GM12878 (cell line): ENCODE results near the gene AIF1. TPM values are rescaled to one million over a fixed set of nuclear protein-coding genes. Genes with fewer than 3 reads are reported as not detected.

Experiments
- ATAC-seq: fragments of 200-7000 bp; cut with Tn5 transposase; 3 replicates; pipeline ENCODE4 v1.9.1; 2020; ENCODE audit warnings: mild to moderate bottlenecking, moderate library complexity
- BruUV-seq: library from RNA; stranded (reverse); fragments of 400-500 nt; replicated peaks from 2 replicates; lab custom pipeline; 2021; lab: Mats Ljungman, UMichigan
- CTCF ChIA-PET: fragments of 300-600 bp; sonication (Branson Sonifier 250); formaldehyde crosslinking; extraction: SDS; loops from one replicate; lab custom pipeline; 2021; ENCODE audit warnings: inconsistent platforms; lab: Yijun Ruan, JAX
- POLR2A ChIA-PET: fragments of 350-600 bp; formaldehyde crosslinking; extraction: SDS; loops from one replicate; lab custom pipeline; 2021; ENCODE audit warnings: inconsistent platforms; lab: Charles Lee
- RAD21 ChIA-PET: fragments of 300-600 bp; sonication (Branson Sonifier 250); formaldehyde crosslinking; loops from one replicate; lab custom pipeline; 2023; ENCODE audit warnings: antibody characterized with exemption; ENCODE audit not compliant: unreplicated experiment; lab: Charles Lee
- SMC1A ChIA-PET: fragments of 300-600 bp; sonication (Branson Sonifier 250); formaldehyde crosslinking; loops from one replicate; lab custom pipeline; 2023; ENCODE audit not compliant: unreplicated experiment, uncharacterized antibody; lab: Charles Lee
- DNase-seq: peaks from one replicate; pipeline ENCODE4 v3.0.0-alpha.2; 2011; ENCODE audit warnings: low read depth, low spot score
- FAIRE-seq: peaks from 3 replicates; lab custom pipeline; 2011; peaks lifted over from hg19 to GRCh38; lab: Jason Lieb, UNC
- H2AFZ ChIP-seq: 2 replicates; pipeline ENCODE4 v1.6.0; 2011; ENCODE audit warnings: low read depth, low read length, control low read depth; ENCODE audit not compliant: control insufficient read depth
- H3K27ac ChIP-seq: 2 replicates; pipeline ENCODE4 v1.5.1; 2011; ENCODE audit warnings: control low read depth; ENCODE audit not compliant: control insufficient read depth, insufficient read depth
- H3K27me3 ChIP-seq, 2 experiments: replicated peaks in 1 of 2; 2 replicates each; pipeline versions ENCODE4 v1.6.0 to v1.6.1; 2011; ENCODE audit warnings: low read length in 1 of 2; ENCODE audit not compliant: control insufficient read depth in 2 of 2, insufficient read depth in 2 of 2
- H3K36me3 ChIP-seq, 2 experiments: 2 replicates each; pipeline ENCODE4 v1.5.1; 2011; ENCODE audit warnings: low read length in 1 of 2; ENCODE audit not compliant: control insufficient read depth in 2 of 2, insufficient read depth in 2 of 2
- H3K4me1 ChIP-seq: 2 replicates; pipeline ENCODE4 v1.6.1; 2011; ENCODE audit warnings: mild to moderate bottlenecking, low read length, moderate library complexity, mixed read lengths; ENCODE audit not compliant: control insufficient read depth, insufficient read depth
- H3K4me2 ChIP-seq: 2 replicates; pipeline ENCODE4 v1.6.0; 2011; ENCODE audit warnings: control low read depth; ENCODE audit not compliant: control insufficient read depth, insufficient read depth
- H3K4me3 ChIP-seq: fragments of 200-600 bp; sonication (generic); 2 replicates; pipeline ENCODE4 v1.5.1; 2016
- H3K79me2 ChIP-seq: 2 replicates; pipeline ENCODE4 v1.6.0; 2011; ENCODE audit warnings: low read length; ENCODE audit not compliant: control insufficient read depth, insufficient read depth
- H3K9ac ChIP-seq: 2 replicates; pipeline ENCODE4 v1.8.0; 2011; ENCODE audit warnings: low read length, control low read depth, mixed read lengths; ENCODE audit not compliant: control insufficient read depth, insufficient read depth
- H3K9me3 ChIP-seq: replicated peaks from 3 replicates; pipeline ENCODE4 v1.5.1; 2011; ENCODE audit warnings: mild to moderate bottlenecking, low read length; ENCODE audit not compliant: control insufficient read depth, insufficient read depth
- H4K20me1 ChIP-seq: 2 replicates; pipeline ENCODE4 v1.6.0; 2011; ENCODE audit not compliant: control insufficient read depth, insufficient read depth
- CBX5 ChIP-seq: sonication (generic); IDR thresholded peaks from 2 replicates; pipeline ENCODE4 v1.6.1; 2016; ENCODE audit warnings: low read depth, moderate library complexity, mild to moderate bottlenecking, inconsistent platforms
- EED ChIP-seq: sonication (generic); IDR thresholded peaks from 2 replicates; pipeline ENCODE4 v1.6.1; 2016; ENCODE audit warnings: antibody characterized with exemption, low read depth
- FOXM1 ChIP-seq: IDR thresholded peaks from 2 replicates; pipeline ENCODE4 v1.6.1; 2012; ENCODE audit warnings: low read depth, mild to moderate bottlenecking, inconsistent platforms, low read length, moderate library complexity
- HDAC6 ChIP-seq: fragments of 200-600 bp; sonication (generic); IDR thresholded peaks from one replicate; pipeline ENCODE4 v1.8.0; 2017; ENCODE audit warnings: antibody characterized with exemption; ENCODE audit not compliant: unreplicated experiment
- IKZF1 ChIP-seq: fragments of 450-650 bp; conservative IDR thresholded peaks from 2 replicates; pipeline ENCODE4 v1.6.1; 2017; ENCODE audit warnings: antibody characterized with exemption, mild to moderate bottlenecking
- IKZF2 ChIP-seq, 2 experiments: fragments of 450-650 bp; IDR thresholded peaks; 2 replicates each; pipeline ENCODE4 v1.6.1; 2017; ENCODE audit warnings: mild to moderate bottlenecking in 2 of 2, moderate library complexity in 2 of 2
- NR2F1 ChIP-seq: fragments of 450-650 bp; conservative IDR thresholded peaks from 2 replicates; pipeline ENCODE4 v1.6.1; 2017; ENCODE audit warnings: mild to moderate bottlenecking
- NRF1 ChIP-seq: conservative IDR thresholded peaks from 2 replicates; pipeline ENCODE4 v1.6.1; 2011; ENCODE audit warnings: mild to moderate bottlenecking, low read depth, low read length, improper control_type of control experiment
- POLR2AphosphoS2 ChIP-seq: IDR thresholded peaks from 2 replicates; pipeline ENCODE4 v1.6.1; 2011; ENCODE audit warnings: low read depth, mild to moderate bottlenecking, low read length, improper control_type of control experiment, moderate library complexity
- SIX5 ChIP-seq: IDR thresholded peaks from 2 replicates; pipeline ENCODE4 v1.6.1; 2011; ENCODE audit warnings: mild to moderate bottlenecking, low read depth, low read length, moderate library complexity; ENCODE audit not compliant: severe bottlenecking
- TAF1 ChIP-seq: IDR thresholded peaks from 2 replicates; pipeline ENCODE4 v1.6.1; 2011; ENCODE audit warnings: mild to moderate bottlenecking, low read depth, low read length, borderline replicate concordance
- YY1 ChIP-seq: IDR thresholded peaks from 2 replicates; pipeline ENCODE4 v1.6.1; 2011; ENCODE audit warnings: low read depth, mild to moderate bottlenecking, low read length
- ZNF207 ChIP-seq: fragments of 450-650 bp; IDR thresholded peaks from 2 replicates; pipeline ENCODE4 v1.6.1; 2014; ENCODE audit warnings: antibody characterized with exemption, mild to moderate bottlenecking, borderline replicate concordance
- ZNF24 ChIP-seq: fragments of 450-650 bp; IDR thresholded peaks from 2 replicates; pipeline ENCODE4 v1.6.1; 2017; ENCODE audit warnings: antibody characterized with exemption, mild to moderate bottlenecking
- WGBS: methylation state at CpG from one replicate; pipeline ENCODE4 v1.1.6; 2016; ENCODE audit warnings: low lambda C conversion rate; ENCODE audit not compliant: insufficient replicate concordance, insufficient coverage; ENCODE audit errors: missing lambda C conversion rate; 5-methylcytosine and 5-hydroxymethylcytosine counted together
- in situ Hi-C: fragments of 300-500 bp; cut with MboI; formaldehyde crosslinking; loops from 9 replicates; pipeline ENCODE4 v1.14.3; 2018; ENCODE audit warnings: mixed read lengths
- intact Hi-C: fragments of 100-400 bp; cut with micrococcal nuclease; formaldehyde crosslinking; loops from one replicate; pipeline ENCODE4 v1.14.2; 2022; ENCODE audit not compliant: unreplicated experiment
- polyA plus RNA-seq, 11 experiments: library from polyadenylated mRNA; depleted of rRNA in 4 of 11; unstranded in 6 of 11; stranded (reverse) in 5 of 11; fragments of >200 nt; fragmentation: Nextera tagmentation in 4 of 11; fragmentation: Illumina TruSeq in 1 of 11; extraction: Ambion mirVana in 4 of 11; extraction: Trizol in 1 of 11; gene quantifications; 1 replicate in 1 of 11; 2 replicates in 10 of 11; pipeline versions ENCODE4 v1.2.1 to v1.2.3, GENCODE V29; 2011 to 2016; ENCODE audit warnings: inconsistent platforms in 2 of 11, missing spikeins in 2 of 11, low read depth in 1 of 11
- total RNA-seq, 4 experiments: library from RNA; depleted of rRNA in 3 of 4; stranded (reverse); fragments of >200 nt in 3 of 4; fragmentation: Illumina TruSeq in 1 of 4; extraction: Trizol in 1 of 4; gene quantifications; 2 replicates each; pipeline versions ENCODE4 v1.2.1 to v1.2.3, GENCODE V29; 2013 to 2021

Gene AIF1
- total and polyA plus RNA-seq, 10 of the 15 experiments (the other 5 are each of a cell fraction or from before 2014, with no cell fraction given) = 1.9 to 256 (median 134) TPM

GRCh38 chr6:31579546-31580437 lies 35.2 kb upstream of the AIF1 start:
- Histone ChIP-seq H3K27ac (peak overlapping the region; percentile 91), H3K4me3 (peak overlapping the region; percentile 93), H3K4me2 (peak overlapping the region; percentile 95), H3K4me1 (peaks cover 33% of the 10 kb centered on the region), H3K27me3 (no peaks in the 10 kb centered on the region), H3K9ac (peak overlapping the region; percentile 90), H3K36me3 (peaks cover 0 to 7% of the 10 kb centered on the region in 2 experiments; a peak in 2 of 4 replicates), H2AFZ (peak overlapping the region; percentile 45; the same call in 1 of the 2 replicates), H3K9me3 (no peaks in the 10 kb centered on the region), H3K79me2 (peaks cover 75% of the 10 kb centered on the region), H4K20me1 (no peaks in the 10 kb centered on the region)
- ChIA-PET SMC1A (interaction anchor here (0.8 to 45.5 kb wide), 5 partner anchors 15 to 81 kb away, joined by 4 to 1989 read pairs (median 8); partner anchors contain the start of genes AIF1, ATP6V1G2, DDX39B and LTA), RAD21 (interaction anchor here (0.8 to 17.5 kb wide), 8 partner anchors 9 to 251 kb away, joined by 3 to 620 read pairs (median 5); partner anchors contain the start of genes ATP6V1G2, LTA, NCR3 and NFKBIL1), CTCF (interaction anchor here (0.9 to 31.0 kb wide), 8 partner anchors 13 to 250 kb away, joined by 3 to 2098 read pairs (median 4); partner anchors contain the start of genes AIF1, ATP6V1G2, DDX39B and LST1), POLR2A (interaction anchor here (0.6 to 17.1 kb wide), 8 partner anchors 8 to 283 kb away, joined by 3 to 282 read pairs (median 103); partner anchors contain the start of genes ATP6V1G2, LTA, NCR3 and NEU1)
- WGBS = 37% methylated on average over 8 of the region's 8 CpGs
- no peak for DNase-seq
- intact Hi-C loops = loop anchor here (1.0 to 2.0 kb wide), 3 partner anchors 19 to 29 kb away; no protein-coding TSS in a partner anchor
- in situ Hi-C loops = no loop called here
- peak; percentile 4 for ATAC-seq
- no TSS peak for BruUV-seq
- FAIRE-seq = no peak
- TF ChIP-seq NR2F1 (peak; percentile 70; the same call in 1 of the 2 replicates), YY1 (peak; percentile 39; the same call in 1 of the 2 replicates), SIX5 (no peak), EED (peak; percentile 73; the same call in 1 of the 2 replicates), FOXM1 (no peak), IKZF2 (IDR thresholded peaks at IDR 0.05) (peak; percentile 36 to 46; a peak in 3 of 4 replicates), ZNF24 (no peak), IKZF1 (peak; percentile 64; the same call in 1 of the 2 replicates), NRF1 (no peak), POLR2AphosphoS2 (peak; percentile 74; the same call in 1 of the 2 replicates), CBX5 (no peak), ZNF207 (0 out of 2 replicates have a peak, but pooled peaks have one; percentile 26), TAF1 (0 out of 2 replicates have a peak, but pooled peaks have one; percentile 8), HDAC6 (no peak)
